HCT116 (cell line): Measurements from ENCODE around the gene DUSP16. TPM values are rescaled to one million over a fixed set of nuclear protein-coding genes. Genes with fewer than 3 reads are reported as not detected.
"Not testable (repeated sequence)": the region's sequence is repeated elsewhere in the genome, so short reads cannot be mapped to it uniquely, and the experiment has no call there.

Experiments
- ATAC-seq: fragments of 200-7000 bp; cut with Tn5 transposase; 2 replicates; pipeline ENCODE4 v1.9.1; 2020; ENCODE audit warnings: mild to moderate bottlenecking, moderate library complexity
- BruUV-seq: library from RNA; stranded (reverse); fragments of 400-500 nt; replicated peaks from 2 replicates; lab custom pipeline; 2021; lab: Mats Ljungman, UMichigan
- CTCF ChIA-PET: fragments of 300-600 bp; sonication (Branson Sonifier 250); formaldehyde crosslinking; loops from one replicate; lab custom pipeline; 2021; ENCODE audit warnings: antibody characterized with exemption; lab: Charles Lee
- POLR2A ChIA-PET: fragments of 300-600, 350-600 bp; sonication (Branson Sonifier 250); formaldehyde crosslinking; loops from one replicate; lab custom pipeline; 2021; ENCODE audit warnings: antibody characterized with exemption; lab: Charles Lee
- RAD21 ChIA-PET, 2 experiments: fragments of 300-600 bp; sonication (Branson Sonifier 250); formaldehyde crosslinking; loops; one replicate each; lab custom pipeline; 2023; ENCODE audit warnings: low total read pairs in 2 of 2; ENCODE audit not compliant: uncharacterized antibody in 2 of 2, unreplicated experiment in 2 of 2, low non-redundant PET in 1 of 2; lab: Charles Lee
- DNase-seq: peaks from one replicate; pipeline ENCODE4 v3.0.0-alpha.2; 2010; ENCODE audit warnings: low read depth, low spot score
- H2AFZ ChIP-seq: fragments of 200-600 bp; shearing (Covaris generic), sonication (generic); 2 replicates; pipeline ENCODE4 v1.6.1; 2017; ENCODE audit warnings: low read depth, mixed run types, mixed read lengths, antibody characterized with exemption, low read length; ENCODE audit not compliant: poor library complexity, severe bottlenecking
- H3K27ac ChIP-seq: 2 replicates; pipeline ENCODE4 v1.5.1; 2012; ENCODE audit warnings: low read depth, low read length
- H3K27me3 ChIP-seq: fragments of 200-600 bp; sonication (generic); 2 replicates; pipeline ENCODE4 v1.6.1; 2016; ENCODE audit warnings: mixed run types, low read length, mixed read lengths; ENCODE audit not compliant: insufficient read depth
- H3K36me3 ChIP-seq, 2 experiments: fragments of 200-500 bp in 1 of 2; fragments of 200-600 bp in 1 of 2; sonication (Bioruptor generic) in 1 of 2; sonication (generic) in 1 of 2; 2 replicates each; pipeline versions ENCODE4 v1.5.1 to v1.6.1; 2014 to 2016; ENCODE audit warnings: low read length in 2 of 2, inconsistent platforms in 1 of 2, mixed read lengths in 1 of 2, mixed run types in 1 of 2; ENCODE audit not compliant: insufficient read depth in 2 of 2, control insufficient read depth in 1 of 2
- H3K4me1 ChIP-seq, 2 experiments: fragments of 200-600 bp in 1 of 2; sonication (generic) in 1 of 2; 2 replicates each; pipeline versions ENCODE4 v1.5.1 to v1.6.1; 2012 to 2017; ENCODE audit warnings: low read length in 2 of 2, inconsistent platforms in 1 of 2, mild to moderate bottlenecking in 1 of 2, mixed read lengths in 1 of 2, mixed run types in 1 of 2, moderate library complexity in 1 of 2; ENCODE audit not compliant: insufficient read depth in 2 of 2, control insufficient read depth in 1 of 2
- H3K4me2 ChIP-seq: fragments of 200-600 bp; sonication (generic); 2 replicates; pipeline ENCODE4 v1.6.1; 2017; ENCODE audit warnings: mixed run types, low read length, mixed read lengths
- H3K4me3 ChIP-seq, 2 experiments: fragments of 200-600 bp in 1 of 2; sonication (generic) in 1 of 2; replicated peaks in 1 of 2; 2 replicates each; pipeline ENCODE4 v1.5.1; 2011 to 2016; ENCODE audit warnings: low read length in 2 of 2, control low read depth in 1 of 2, low read depth in 1 of 2, mild to moderate bottlenecking in 1 of 2, mixed read lengths in 1 of 2, mixed run types in 1 of 2
- H3K79me2 ChIP-seq: fragments of 200-600 bp; sonication (generic); 2 replicates; pipeline ENCODE4 v1.6.1; 2017; ENCODE audit warnings: mild to moderate bottlenecking, mixed run types, low read length, moderate library complexity, mixed read lengths; ENCODE audit not compliant: insufficient read depth
- H3K9ac ChIP-seq: fragments of 200-600 bp; sonication (generic); 2 replicates; pipeline ENCODE4 v1.6.1; 2016; ENCODE audit warnings: low read length, mixed read lengths
- H3K9me2 ChIP-seq: fragments of 200-600 bp; sonication (generic), shearing (Covaris generic); 2 replicates; pipeline ENCODE4 v1.6.1; 2017; ENCODE audit warnings: mixed run types, mild to moderate bottlenecking, moderate library complexity; ENCODE audit not compliant: insufficient read depth
- H3K9me3 ChIP-seq, 2 experiments: fragments of 200-500 bp in 1 of 2; fragments of 200-600 bp in 1 of 2; sonication (Bioruptor generic) in 1 of 2; sonication (generic) in 1 of 2; 2 replicates each; pipeline ENCODE4 v1.6.1; 2014 to 2017; ENCODE audit warnings: low read length in 2 of 2, mixed read lengths in 2 of 2, inconsistent platforms in 1 of 2, low read depth in 1 of 2, mild to moderate bottlenecking in 1 of 2, mixed run types in 1 of 2, moderate library complexity in 1 of 2; ENCODE audit not compliant: control insufficient read depth in 1 of 2, insufficient read depth in 1 of 2
- H4K20me1 ChIP-seq: fragments of 200-600 bp; sonication (generic), shearing (Covaris generic); 2 replicates; pipeline ENCODE4 v1.6.1; 2017; ENCODE audit warnings: mixed run types, mild to moderate bottlenecking, moderate library complexity; ENCODE audit not compliant: insufficient read depth
- CEBPB ChIP-seq: IDR thresholded peaks from 2 replicates; pipeline ENCODE4 v1.6.1; 2012; ENCODE audit warnings: low read depth
- EZH2 ChIP-seq: fragments of 200-600 bp; sonication (generic); IDR thresholded peaks from 2 replicates; pipeline ENCODE4 v1.6.1; 2017; ENCODE audit warnings: antibody characterized with exemption, mixed run types
- FOSL1 ChIP-seq: IDR thresholded peaks from 2 replicates; pipeline ENCODE4 v1.6.1; 2012; ENCODE audit warnings: low read depth
- JUND ChIP-seq: IDR thresholded peaks from 2 replicates; pipeline ENCODE4 v1.6.1; 2012
- POLR2AphosphoS5 ChIP-seq: IDR thresholded peaks from 2 replicates; pipeline ENCODE4 v1.6.1; 2011; ENCODE audit warnings: mild to moderate bottlenecking, low read depth, low read length, moderate library complexity
- RAD21 ChIP-seq: IDR thresholded peaks from 2 replicates; pipeline ENCODE4 v1.6.1; 2012; ENCODE audit warnings: low read depth, mild to moderate bottlenecking
- SIN3A ChIP-seq: IDR thresholded peaks from 2 replicates; pipeline ENCODE4 v1.6.1; 2012; ENCODE audit warnings: low read depth
- SP1 ChIP-seq: IDR thresholded peaks from 2 replicates; pipeline ENCODE4 v1.6.1; 2012; ENCODE audit warnings: low read depth
- ZFX ChIP-seq: fragments of 450-650 bp; IDR thresholded peaks from 2 replicates; pipeline ENCODE4 v1.6.1; 2017
- ZNF274 ChIP-seq: fragments of 200-500 bp; sonication (Bioruptor generic); IDR thresholded peaks from 2 replicates; pipeline ENCODE4 v1.6.1; 2014; ENCODE audit warnings: mild to moderate bottlenecking, low read depth, low read length, inconsistent platforms
- intact Hi-C: fragments of 100-400 bp; cut with micrococcal nuclease; formaldehyde crosslinking; loops from 2 replicates; pipeline ENCODE4 v1.10.0; 2022
- total RNA-seq: library from RNA; stranded (reverse); gene quantifications from one replicate; pipeline ENCODE4 v1.2.1, GENCODE V29; 2021; ENCODE audit not compliant: unreplicated experiment
- TF ChIP-seq, protein P1 (sequence below): IDR thresholded peaks from 2 replicates; pipeline ENCODE4 v1.6.1; 2011; ENCODE audit warnings: mild to moderate bottlenecking, low read length, moderate library complexity; ENCODE audit not compliant: insufficient replicate concordance; ENCODE audit errors: extremely low read depth
- TF ChIP-seq, protein P2 (sequence below): IDR thresholded peaks from 2 replicates; pipeline ENCODE4 v1.6.1; 2012
- TF ChIP-seq, protein P3 (sequence below), 3 experiments: fragments of 200-600 bp in 1 of 3; sonication (generic) in 1 of 3; IDR thresholded peaks in 2 of 3; conservative IDR thresholded peaks in 1 of 3; 2 replicates each; pipeline ENCODE4 v1.5.1; 2012 to 2017; ENCODE audit warnings: low read depth in 2 of 3, low read length in 2 of 3, antibody characterized with exemption in 1 of 3, borderline replicate concordance in 1 of 3, control low read depth in 1 of 3, mild to moderate bottlenecking in 1 of 3, mixed read lengths in 1 of 3, mixed run types in 1 of 3, moderate library complexity in 1 of 3; ENCODE audit not compliant: insufficient read depth in 1 of 3

DUSP16 gene
- total RNA-seq, 1 experiment from 2014 or later, result 13.4 TPM

DNA sequence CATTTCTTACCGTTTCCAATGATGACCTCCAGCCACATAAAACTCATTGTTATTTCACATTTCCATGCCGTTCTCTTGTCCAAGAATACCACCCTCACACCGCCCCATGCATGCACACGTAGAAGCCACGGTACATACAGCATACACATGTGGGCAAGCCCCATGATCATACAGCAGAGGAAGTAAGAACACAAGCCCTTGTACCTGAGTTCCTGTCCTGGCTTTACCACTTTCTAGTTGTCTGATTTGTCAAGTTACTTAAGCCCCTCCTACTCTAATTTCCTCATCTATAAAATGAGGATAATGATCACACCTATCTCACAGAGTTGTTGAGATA lies 59.9 kb downstream of the DUSP16 start:
- no peaks in the 10 kb centered on the region; the same call in 1 of the 2 replicates for H3K79me2 ChIP-seq
- no peak overlapping the region for H3K9ac ChIP-seq
- H3K4me1 ChIP-seq, result 0 out of 4 replicates have a peak, but pooled peaks cover 0 to 4% of the 10 kb centered on the region in 2 experiments
- H3K27me3 ChIP-seq, result no peaks in the 10 kb centered on the region
- H3K4me3 ChIP-seq, result no peak overlapping the region
- intact Hi-C loops, result no loop called here
- TF ChIP-seq, protein P1, sequence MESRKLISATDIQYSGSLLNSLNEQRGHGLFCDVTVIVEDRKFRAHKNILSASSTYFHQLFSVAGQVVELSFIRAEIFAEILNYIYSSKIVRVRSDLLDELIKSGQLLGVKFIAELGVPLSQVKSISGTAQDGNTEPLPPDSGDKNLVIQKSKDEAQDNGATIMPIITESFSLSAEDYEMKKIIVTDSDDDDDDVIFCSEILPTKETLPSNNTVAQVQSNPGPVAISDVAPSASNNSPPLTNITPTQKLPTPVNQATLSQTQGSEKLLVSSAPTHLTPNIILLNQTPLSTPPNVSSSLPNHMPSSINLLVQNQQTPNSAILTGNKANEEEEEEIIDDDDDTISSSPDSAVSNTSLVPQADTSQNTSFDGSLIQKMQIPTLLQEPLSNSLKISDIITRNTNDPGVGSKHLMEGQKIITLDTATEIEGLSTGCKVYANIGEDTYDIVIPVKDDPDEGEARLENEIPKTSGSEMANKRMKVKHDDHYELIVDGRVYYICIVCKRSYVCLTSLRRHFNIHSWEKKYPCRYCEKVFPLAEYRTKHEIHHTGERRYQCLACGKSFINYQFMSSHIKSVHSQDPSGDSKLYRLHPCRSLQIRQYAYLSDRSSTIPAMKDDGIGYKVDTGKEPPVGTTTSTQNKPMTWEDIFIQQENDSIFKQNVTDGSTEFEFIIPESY, result no peak
- no peak for TF ChIP-seq JUND
- no peak for TF ChIP-seq FOSL1
- no peak for TF ChIP-seq CEBPB
- no peak for TF ChIP-seq POLR2AphosphoS5
- no peak for TF ChIP-seq EZH2
- TF ChIP-seq SP1, result no peak
- TF ChIP-seq SIN3A, result no peak
- no peak for TF ChIP-seq RAD21
- TF ChIP-seq, protein P2, sequence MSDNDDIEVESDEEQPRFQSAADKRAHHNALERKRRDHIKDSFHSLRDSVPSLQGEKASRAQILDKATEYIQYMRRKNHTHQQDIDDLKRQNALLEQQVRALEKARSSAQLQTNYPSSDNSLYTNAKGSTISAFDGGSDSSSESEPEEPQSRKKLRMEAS, result no peak
- no peak for TF ChIP-seq ZFX
- TF ChIP-seq, protein P3, sequence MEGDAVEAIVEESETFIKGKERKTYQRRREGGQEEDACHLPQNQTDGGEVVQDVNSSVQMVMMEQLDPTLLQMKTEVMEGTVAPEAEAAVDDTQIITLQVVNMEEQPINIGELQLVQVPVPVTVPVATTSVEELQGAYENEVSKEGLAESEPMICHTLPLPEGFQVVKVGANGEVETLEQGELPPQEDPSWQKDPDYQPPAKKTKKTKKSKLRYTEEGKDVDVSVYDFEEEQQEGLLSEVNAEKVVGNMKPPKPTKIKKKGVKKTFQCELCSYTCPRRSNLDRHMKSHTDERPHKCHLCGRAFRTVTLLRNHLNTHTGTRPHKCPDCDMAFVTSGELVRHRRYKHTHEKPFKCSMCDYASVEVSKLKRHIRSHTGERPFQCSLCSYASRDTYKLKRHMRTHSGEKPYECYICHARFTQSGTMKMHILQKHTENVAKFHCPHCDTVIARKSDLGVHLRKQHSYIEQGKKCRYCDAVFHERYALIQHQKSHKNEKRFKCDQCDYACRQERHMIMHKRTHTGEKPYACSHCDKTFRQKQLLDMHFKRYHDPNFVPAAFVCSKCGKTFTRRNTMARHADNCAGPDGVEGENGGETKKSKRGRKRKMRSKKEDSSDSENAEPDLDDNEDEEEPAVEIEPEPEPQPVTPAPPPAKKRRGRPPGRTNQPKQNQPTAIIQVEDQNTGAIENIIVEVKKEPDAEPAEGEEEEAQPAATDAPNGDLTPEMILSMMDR (IDR thresholded peaks at IDR 0.05 in 2 of 3, conservative IDR thresholded peaks at IDR 0.05 in 1 of 3; ENCODE audit: borderline replicate concordance in 1 of 3, insufficient read depth in 1 of 3, low read depth in 2 of 3, low read length in 2 of 3), result no peak
- TF ChIP-seq ZNF274, result no peak
- no peaks in the 10 kb centered on the region for H3K9me2 ChIP-seq
- POLR2A ChIA-PET, result no interaction called here
- H3K36me3 ChIP-seq, result no peaks in the 10 kb centered on the region
- H3K4me2 ChIP-seq, result no peak overlapping the region
- no peaks in the 10 kb centered on the region for H4K20me1 ChIP-seq
- CTCF ChIA-PET, result interaction anchor here (1.2 kb wide), 1 partner anchor 126 kb away, joined by 4 read pairs; no protein-coding TSS in a partner anchor
- no peak for ATAC-seq
- H2AFZ ChIP-seq, result no peak overlapping the region
- RAD21 ChIA-PET, result no interaction called here
- DNase-seq, result no peak
- no peak overlapping the region for H3K27ac ChIP-seq
- H3K9me3 ChIP-seq, result no peaks in the 10 kb centered on the region
- no TSS peak for BruUV-seq

DNA sequence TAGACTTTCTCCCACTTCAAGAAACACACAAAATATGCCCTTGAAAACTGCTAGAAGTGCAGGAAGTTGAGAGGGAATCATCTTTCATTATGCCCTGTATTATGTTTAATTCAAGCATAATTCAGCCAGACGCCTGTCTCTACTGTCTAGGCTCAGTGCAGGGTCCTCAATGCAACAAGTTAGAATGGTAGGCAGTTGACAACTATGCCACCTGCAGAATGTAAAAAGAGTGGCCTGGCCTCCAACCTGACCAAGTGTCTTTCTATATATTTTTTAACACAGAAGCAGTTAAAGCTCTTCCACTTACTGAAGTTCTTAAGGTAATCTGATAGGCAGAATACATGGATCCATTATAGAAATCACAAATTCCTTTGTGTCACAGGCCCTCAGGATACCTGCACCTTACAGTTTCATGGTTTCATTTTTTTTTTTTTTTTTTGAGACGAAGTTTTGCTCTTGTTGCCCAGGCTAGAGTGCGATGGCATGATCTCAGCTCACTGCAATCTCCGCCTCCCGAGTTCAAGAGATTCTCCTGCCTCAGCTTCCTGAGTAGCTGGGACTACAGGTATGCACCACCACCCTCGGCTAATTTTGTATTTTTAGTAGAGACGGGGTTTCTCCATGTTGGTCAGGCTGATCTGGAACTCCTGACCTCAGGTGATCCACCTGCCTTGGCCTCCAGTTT lies 60.4 kb downstream of the DUSP16 start:
- H3K9me2 ChIP-seq, H3K27me3 ChIP-seq, H3K4me1 ChIP-seq, H3K4me3 ChIP-seq, BruUV-seq, H2AFZ ChIP-seq, ATAC-seq, CTCF ChIA-PET, H3K9me3 ChIP-seq, H3K79me2 ChIP-seq, H3K9ac ChIP-seq, H4K20me1 ChIP-seq, RAD21 ChIA-PET, POLR2A ChIA-PET, DNase-seq, intact Hi-C loops, H3K36me3 ChIP-seq, H3K4me2 ChIP-seq, H3K27ac ChIP-seq: not testable (repeated sequence)
